ENCODE data around the gene CDC42BPG.

GRCh38 chr11:64862987-64863390, 18.5 kb upstream of the CDC42BPG start:
- TF ChIP-seq CTCF (IDR thresholded peaks at IDR 0.05; ENCODE audit: poor library complexity, severe bottlenecking): no peak
- no peak for TF ChIP-seq RAD21 (conservative IDR thresholded peaks at IDR 0.05)
- no peak for TF ChIP-seq SMC3 (conservative IDR thresholded peaks at IDR 0.05; ENCODE audit: poor library complexity)
- no peak for TF ChIP-seq POLR2AphosphoS5 (IDR thresholded peaks at IDR 0.05)
